Measurements from ENCODE around the gene PICALM. TPM values are rescaled to one million over a fixed set of nuclear protein-coding genes. Genes with fewer than 3 reads are reported as not detected.
"Not testable (repeated sequence)": the region's sequence is repeated elsewhere in the genome, so short reads cannot be mapped to it uniquely, and the experiment has no call there.

The PICALM gene
- 182 and 196 TPM in 2 replicates for total RNA-seq (2014; rRNA removed; shearing (Covaris generic))

GRCh38 chr11:86068951-86069407 lies at the start of gene PICALM:
Gene PICALM, minus strand, starts transcription at chr11:86069084. Its CDS starts 304 bp downstream, at chr11:86068780.
- DNase-seq (ENCODE audit: low spot score) = peak; percentile 97

GRCh38 chr11:86118253-86118652 lies 49.4 kb upstream of the PICALM start:
- no peak for DNase-seq (ENCODE audit: low spot score)

- no peak for DNase-seq (ENCODE audit: low spot score)
These were observed 48.8 kb upstream of the PICALM start for GRCh38 chr11:86117712-86118063.

- peak; percentile 79 for DNase-seq (ENCODE audit: low spot score)
These were observed 48.3 kb upstream of the PICALM start for GRCh38 chr11:86117001-86117711.

GRCh38 chr11:86116386-86116726 lies 47.5 kb upstream of the PICALM start:
- peak; percentile 93 for DNase-seq (ENCODE audit: low spot score)

GRCh38 chr11:86115542-86116385 lies 46.9 kb upstream of the PICALM start:
- peak; percentile 51 for DNase-seq (ENCODE audit: low spot score)

- no peak for DNase-seq (ENCODE audit: low spot score)
These were observed 40.2 kb upstream of the PICALM start for GRCh38 chr11:86108890-86109638.

GRCh38 chr11:86108191-86108590 lies 39.3 kb upstream of the PICALM start:
- DNase-seq (ENCODE audit: low spot score) = no peak

GRCh38 chr11:86106916-86107315 lies 38.0 kb upstream of the PICALM start:
- no peak for DNase-seq (ENCODE audit: low spot score)

GRCh38 chr11:86106031-86106430 lies 37.1 kb upstream of the PICALM start:
- DNase-seq (ENCODE audit: low spot score) = not testable (repeated sequence)

- DNase-seq (ENCODE audit: low spot score) = not testable (repeated sequence)
These were observed 36.7 kb upstream of the PICALM start for GRCh38 chr11:86105601-86106000.

- no peak for DNase-seq (ENCODE audit: low spot score)
These were observed 34.9 kb upstream of the PICALM start for GRCh38 chr11:86103808-86104207.

- peak; percentile 26 for DNase-seq (ENCODE audit: low spot score)
These were observed 33.1 kb upstream of the PICALM start for GRCh38 chr11:86101941-86102407.

- DNase-seq (ENCODE audit: low spot score) = peak; percentile 52
These were observed 32.6 kb upstream of the PICALM start for GRCh38 chr11:86101493-86101892.

- DNase-seq (ENCODE audit: low spot score) = peak; percentile 7
These were observed 31.0 kb upstream of the PICALM start for GRCh38 chr11:86099874-86100273.

GRCh38 chr11:86097980-86098379 lies 29.1 kb upstream of the PICALM start:
- DNase-seq (ENCODE audit: low spot score) = no peak

- DNase-seq (ENCODE audit: low spot score) = peak; percentile 52
These were observed 22.7 kb upstream of the PICALM start for GRCh38 chr11:86091566-86091965.

GRCh38 chr11:86091086-86091485 lies 22.2 kb upstream of the PICALM start:
- no peak for DNase-seq (ENCODE audit: low spot score)

- peak; percentile 91 for DNase-seq (ENCODE audit: low spot score)
These were observed 20.8 kb upstream of the PICALM start for GRCh38 chr11:86089659-86090058.

- DNase-seq (ENCODE audit: low spot score) = not testable (repeated sequence)
These were observed 18.8 kb upstream of the PICALM start for GRCh38 chr11:86087688-86088087.

- no peak for DNase-seq (ENCODE audit: low spot score)
These were observed 18.4 kb upstream of the PICALM start for GRCh38 chr11:86087256-86087655.

GRCh38 chr11:86081455-86081854 lies 12.6 kb upstream of the PICALM start:
- DNase-seq (ENCODE audit: low spot score) = no peak

Data from A172 (cell line).